Measurements from ENCODE around the gene HDAC4. TPM values are rescaled to one million over a fixed set of nuclear protein-coding genes. Genes with fewer than 3 reads are reported as not detected.
A peak's percentile ranks its signal among the peaks of the same experiment; 100 is the strongest.

HDAC4 gene
- total RNA-seq, 1 experiment from 2014 or later, result 61.5 TPM

GRCh38 chr2:239393941-239394340 lies 6.9 kb downstream of the HDAC4 start:
- no peak overlapping the region for H2AFZ ChIP-seq
- H3K9me2 ChIP-seq (ENCODE audit: insufficient read depth), result no peaks in the 10 kb centered on the region
- DNase-seq, result no peak
- ChIA-PET CTCF (no interaction called here), POLR2A (ENCODE audit: unreplicated experiment) (no interaction called here)
- no peaks in the 10 kb centered on the region for H3K36me3 ChIP-seq (ENCODE audit: low read depth)
- no peak overlapping the region for H3K4me2 ChIP-seq
- no peak for TF ChIP-seq EZH2 (IDR thresholded peaks at IDR 0.05; ENCODE audit: low read depth)
- no peak for TF ChIP-seq CTCF (conservative IDR thresholded peaks at IDR 0.05)
- H3K27ac ChIP-seq, result no peak overlapping the region
- H3K79me2 ChIP-seq (ENCODE audit: low read depth), result peaks cover 61% of the 10 kb centered on the region
- H3F3A ChIP-seq (ENCODE audit: insufficient read depth, low read depth), result no peaks in the 10 kb centered on the region
- no peaks in the 10 kb centered on the region for H3K9me3 ChIP-seq (ENCODE audit: insufficient read depth, low read depth)
- no peak overlapping the region for H3K4me3 ChIP-seq
- intact Hi-C loops (cut with micrococcal nuclease; ENCODE audit: unreplicated experiment), result no loop called here
- H4K20me1 ChIP-seq (ENCODE audit: insufficient read depth), result peaks cover 47% of the 10 kb centered on the region
- no peaks in the 10 kb centered on the region for H3K27me3 ChIP-seq (ENCODE audit: insufficient read depth, low read depth)
- H3K4me1 ChIP-seq (replicated peaks; ENCODE audit: insufficient read depth), result peaks cover 2% of the 10 kb centered on the region
- no TSS peak for BruUV-seq (replicated peaks)

GRCh38 chr2:239393388-239393940 lies 7.4 kb downstream of the HDAC4 start:
- TF ChIP-seq EZH2 (IDR thresholded peaks at IDR 0.05; ENCODE audit: low read depth), result no peak
- no peak for TF ChIP-seq CTCF (conservative IDR thresholded peaks at IDR 0.05)
- ChIA-PET POLR2A (ENCODE audit: unreplicated experiment) (no interaction called here), CTCF (no interaction called here)
- H3F3A ChIP-seq (ENCODE audit: insufficient read depth, low read depth), result no peaks in the 10 kb centered on the region
- H3K4me1 ChIP-seq (replicated peaks; ENCODE audit: insufficient read depth), result no peaks in the 10 kb centered on the region
- no TSS peak for BruUV-seq (replicated peaks)
- no peaks in the 10 kb centered on the region for H3K9me3 ChIP-seq (ENCODE audit: insufficient read depth, low read depth)
- H3K9me2 ChIP-seq (ENCODE audit: insufficient read depth), result no peaks in the 10 kb centered on the region
- H3K36me3 ChIP-seq (ENCODE audit: low read depth), result no peaks in the 10 kb centered on the region
- H3K79me2 ChIP-seq (ENCODE audit: low read depth), result peaks cover 56% of the 10 kb centered on the region
- no peak overlapping the region for H2AFZ ChIP-seq
- DNase-seq, result peak in 1 of 2 experiments; percentile 39
- peaks cover 46% of the 10 kb centered on the region for H4K20me1 ChIP-seq (ENCODE audit: insufficient read depth)
- H3K4me3 ChIP-seq, result no peak overlapping the region
- no peak overlapping the region for H3K27ac ChIP-seq
- H3K27me3 ChIP-seq (ENCODE audit: insufficient read depth, low read depth), result no peaks in the 10 kb centered on the region
- intact Hi-C loops (cut with micrococcal nuclease; ENCODE audit: unreplicated experiment), result no loop called here
- H3K4me2 ChIP-seq, result no peak overlapping the region

- Histone ChIP-seq H3K4me2 (no peak overlapping the region), H3K4me3 (no peak overlapping the region), H3K27me3 (ENCODE audit: insufficient read depth, low read depth) (no peaks in the 10 kb centered on the region), H3K36me3 (ENCODE audit: low read depth) (no peaks in the 10 kb centered on the region), H3F3A (ENCODE audit: insufficient read depth, low read depth) (no peaks in the 10 kb centered on the region), H2AFZ (no peak overlapping the region), H3K9me3 (ENCODE audit: insufficient read depth, low read depth) (no peaks in the 10 kb centered on the region), H3K4me1 (replicated peaks; ENCODE audit: insufficient read depth) (no peaks in the 10 kb centered on the region), H3K27ac (no peak overlapping the region), H3K9me2 (ENCODE audit: insufficient read depth) (no peaks in the 10 kb centered on the region), H4K20me1 (ENCODE audit: insufficient read depth) (peaks cover 40% of the 10 kb centered on the region), H3K79me2 (ENCODE audit: low read depth) (peaks cover 50% of the 10 kb centered on the region)
- intact Hi-C loops (cut with micrococcal nuclease; ENCODE audit: unreplicated experiment), result no loop called here
- DNase-seq, result no peak
- CTCF ChIA-PET, result no interaction called here
- no TSS peak for BruUV-seq (replicated peaks)
- TF ChIP-seq CTCF (conservative IDR thresholded peaks at IDR 0.05), result no peak
- TF ChIP-seq EZH2 (IDR thresholded peaks at IDR 0.05; ENCODE audit: low read depth), result no peak
- POLR2A ChIA-PET (ENCODE audit: unreplicated experiment), result interaction anchor here (0.5 to 0.6 kb wide), 2 partner anchors 8 to 73 kb away, joined by 3 read pairs; partner anchors contain the start of gene HDAC4
These were observed 8.0 kb downstream of the HDAC4 start for GRCh38 chr2:239392688-239393387.
